ENCODE data around the gene SPON2.

- TF ChIP-seq, protein P1, sequence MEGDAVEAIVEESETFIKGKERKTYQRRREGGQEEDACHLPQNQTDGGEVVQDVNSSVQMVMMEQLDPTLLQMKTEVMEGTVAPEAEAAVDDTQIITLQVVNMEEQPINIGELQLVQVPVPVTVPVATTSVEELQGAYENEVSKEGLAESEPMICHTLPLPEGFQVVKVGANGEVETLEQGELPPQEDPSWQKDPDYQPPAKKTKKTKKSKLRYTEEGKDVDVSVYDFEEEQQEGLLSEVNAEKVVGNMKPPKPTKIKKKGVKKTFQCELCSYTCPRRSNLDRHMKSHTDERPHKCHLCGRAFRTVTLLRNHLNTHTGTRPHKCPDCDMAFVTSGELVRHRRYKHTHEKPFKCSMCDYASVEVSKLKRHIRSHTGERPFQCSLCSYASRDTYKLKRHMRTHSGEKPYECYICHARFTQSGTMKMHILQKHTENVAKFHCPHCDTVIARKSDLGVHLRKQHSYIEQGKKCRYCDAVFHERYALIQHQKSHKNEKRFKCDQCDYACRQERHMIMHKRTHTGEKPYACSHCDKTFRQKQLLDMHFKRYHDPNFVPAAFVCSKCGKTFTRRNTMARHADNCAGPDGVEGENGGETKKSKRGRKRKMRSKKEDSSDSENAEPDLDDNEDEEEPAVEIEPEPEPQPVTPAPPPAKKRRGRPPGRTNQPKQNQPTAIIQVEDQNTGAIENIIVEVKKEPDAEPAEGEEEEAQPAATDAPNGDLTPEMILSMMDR (IDR thresholded peaks at IDR 0.05): no peak
- no peak for TF ChIP-seq POLR2A (IDR thresholded peaks at IDR 0.05)
- TF ChIP-seq POLR2AphosphoS5 (IDR thresholded peaks at IDR 0.05): no peak
Measured at GRCh38 chr4:1212546-1213335, 40.4 kb upstream of the SPON2 start.
